Measurements from ENCODE around the gene SRCAP.
A peak's percentile ranks its signal among the peaks of the same experiment; 100 is the strongest.

SRCAP gene

DNA sequence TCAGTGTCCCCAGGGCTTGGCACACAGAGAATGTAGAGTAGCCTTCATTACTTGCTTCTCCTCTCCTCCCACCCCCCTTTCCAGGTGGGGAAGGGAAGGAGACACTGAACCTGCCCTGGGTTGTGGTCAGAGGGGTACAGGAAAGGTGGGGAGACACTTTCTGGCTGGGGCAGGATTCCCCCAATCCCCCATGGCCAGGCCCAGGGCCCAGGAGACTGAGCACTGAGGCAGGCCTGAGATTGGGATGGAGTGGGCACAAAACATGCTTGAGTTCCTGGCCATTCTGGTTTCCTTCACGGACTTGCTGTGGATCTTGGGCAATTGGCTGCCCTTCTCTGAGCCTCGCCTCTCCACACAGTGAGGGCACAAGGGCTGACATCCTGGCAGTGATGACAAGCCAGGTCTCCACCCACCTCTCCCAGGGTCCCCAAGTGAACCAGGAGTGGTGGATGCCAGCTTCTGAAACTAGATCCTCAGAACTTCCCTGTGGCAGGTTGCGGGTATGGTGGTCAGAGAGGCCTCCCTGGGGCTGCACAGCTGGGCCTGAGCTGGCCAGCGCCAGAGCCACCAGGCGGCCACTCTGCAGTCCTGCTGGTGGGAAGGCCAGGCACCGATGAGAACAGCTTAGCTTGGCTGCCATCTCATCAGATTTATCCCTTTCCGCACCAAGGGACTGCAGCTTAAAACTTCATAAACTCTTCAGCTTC lies 78.8 kb downstream of the SRCAP start:
- DNase-seq (ENCODE audit: low spot score): no peak

DNA sequence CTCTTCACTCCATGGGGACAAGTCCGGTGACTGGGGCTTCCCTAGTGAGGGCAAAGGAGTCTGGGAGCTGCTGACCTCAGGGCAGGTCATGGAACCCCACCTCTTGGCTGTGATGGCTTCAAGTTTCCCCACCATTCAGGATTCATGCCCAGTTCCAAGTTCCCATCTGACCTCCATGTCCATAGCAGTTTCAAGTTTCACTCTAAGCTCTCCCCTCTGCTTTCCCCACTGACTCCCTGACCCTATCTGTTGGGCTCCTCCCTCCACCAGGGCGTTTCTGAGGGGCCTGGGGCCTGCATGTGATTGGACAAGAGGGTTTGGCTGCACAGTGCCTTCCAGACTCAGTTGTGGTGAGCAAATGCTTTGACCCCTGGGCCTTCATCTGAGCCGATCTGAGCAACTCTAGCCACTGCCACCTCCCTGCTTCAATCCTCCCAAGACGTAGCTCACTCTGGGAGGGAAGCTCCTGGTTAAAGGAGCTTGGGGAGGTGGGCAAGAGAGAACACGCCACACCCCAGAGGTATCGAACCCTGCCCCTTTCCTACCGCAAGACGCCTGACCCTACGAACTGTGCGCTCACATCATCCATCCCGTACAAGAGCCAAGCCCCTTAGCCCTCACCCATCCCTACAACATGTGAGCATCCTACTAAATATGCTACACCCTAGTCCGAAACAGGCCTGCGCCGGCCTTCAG lies 79.7 kb downstream of the SRCAP start:
- no peak for DNase-seq (ENCODE audit: low spot score)

DNA sequence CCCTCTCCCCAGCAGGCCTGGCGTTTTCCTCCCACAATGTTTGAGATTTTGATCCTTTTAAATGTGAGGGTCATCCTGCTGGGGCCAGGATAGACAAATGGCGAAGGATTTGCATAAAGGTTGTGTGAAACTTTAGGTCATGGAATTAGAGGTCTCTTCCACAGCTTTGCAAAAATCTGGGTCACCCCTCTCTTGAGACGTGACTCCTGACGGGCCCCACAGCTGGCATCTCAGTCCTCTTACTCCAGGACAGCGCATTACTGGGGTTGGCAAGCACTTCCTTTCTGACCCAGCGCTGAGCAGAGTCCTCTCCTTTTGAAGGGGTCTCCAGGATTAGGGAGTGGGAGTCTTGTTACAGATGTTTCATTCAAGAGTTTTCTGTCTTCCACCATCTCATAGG lies 80.6 kb downstream of the SRCAP start:
- no peak for DNase-seq (ENCODE audit: low spot score)

DNA sequence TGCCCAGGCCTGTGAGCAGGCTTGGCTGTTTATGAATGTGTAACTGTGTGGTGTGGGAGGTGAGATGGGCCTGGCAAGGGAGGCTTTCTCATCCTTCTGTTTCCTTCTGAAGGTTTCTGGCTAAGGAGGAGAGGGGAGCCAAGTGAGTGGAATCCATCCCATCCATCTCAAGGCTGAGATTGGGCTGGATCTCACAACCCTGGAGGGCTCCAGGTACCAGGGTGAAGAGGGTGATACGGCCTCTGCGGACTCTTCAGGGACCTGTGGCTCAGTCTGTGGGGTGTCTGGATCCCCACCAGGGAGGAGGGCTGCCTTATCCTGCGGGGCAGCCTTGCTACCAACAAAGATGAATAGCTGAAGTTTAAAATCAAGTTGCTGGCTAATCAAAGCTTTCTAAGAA lies 81.0 kb downstream of the SRCAP start:
- DNase-seq (ENCODE audit: low spot score): no peak

DNA sequence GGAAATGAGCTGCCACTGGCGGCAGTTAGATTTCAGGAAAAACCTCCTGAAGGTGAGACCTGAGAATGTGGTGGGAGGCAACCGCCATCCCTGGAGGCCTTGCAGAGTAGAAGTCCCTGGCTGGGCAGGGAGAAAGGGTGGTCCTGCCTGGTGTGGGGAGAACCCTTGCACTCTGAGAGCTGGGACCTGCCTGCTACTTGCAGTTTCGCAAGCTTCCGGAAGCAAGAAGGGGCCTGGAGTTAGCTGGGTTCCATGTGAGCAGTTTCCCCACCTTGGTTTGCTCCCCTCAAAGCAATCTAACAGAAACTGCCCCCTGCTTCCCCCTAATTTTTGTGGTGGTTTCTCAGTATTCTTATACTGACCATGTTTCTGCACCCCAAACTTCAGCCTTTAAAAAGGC lies 81.6 kb downstream of the SRCAP start:
- DNase-seq (ENCODE audit: low spot score): no peak

DNA sequence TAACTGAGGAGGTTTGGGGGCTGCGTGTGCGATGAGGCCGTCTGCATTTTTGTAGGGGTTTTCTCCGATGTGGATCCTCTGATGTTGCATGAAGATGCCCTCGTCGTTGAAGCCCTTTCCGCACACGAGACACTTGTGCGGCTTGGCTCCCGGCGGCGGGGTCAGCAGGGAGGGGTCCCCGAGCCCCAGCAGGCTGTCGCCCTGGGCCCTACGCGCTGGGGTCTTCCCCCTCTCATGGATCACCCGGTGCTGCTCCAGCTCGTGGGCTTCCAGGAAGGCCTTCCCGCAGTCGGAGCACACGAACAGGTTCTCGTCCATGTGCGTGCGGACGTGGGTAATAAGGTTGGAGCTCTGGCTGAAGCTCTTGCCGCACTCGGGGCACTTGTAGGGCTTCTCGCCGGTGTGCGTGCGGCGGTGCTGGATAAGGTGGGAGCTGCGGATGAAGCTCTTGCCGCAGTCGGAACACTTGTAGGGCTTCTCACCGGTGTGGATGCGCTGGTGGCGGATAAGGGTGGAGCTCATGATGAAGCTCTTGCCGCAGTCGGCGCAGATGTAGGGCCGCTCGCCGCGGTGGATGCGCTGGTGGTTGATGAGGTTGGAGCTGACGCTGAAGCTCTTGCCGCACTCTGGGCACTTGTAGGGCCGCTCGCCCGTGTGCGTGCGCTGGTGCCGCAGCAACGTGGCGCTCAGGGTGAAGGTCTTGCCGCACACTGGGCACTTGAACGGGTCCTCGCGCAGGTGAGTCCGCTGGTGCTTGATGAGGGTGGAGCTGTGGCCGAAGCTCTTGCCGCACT lies 83.7 kb downstream of the SRCAP start:
- no peak for DNase-seq (ENCODE audit: low spot score)

DNA sequence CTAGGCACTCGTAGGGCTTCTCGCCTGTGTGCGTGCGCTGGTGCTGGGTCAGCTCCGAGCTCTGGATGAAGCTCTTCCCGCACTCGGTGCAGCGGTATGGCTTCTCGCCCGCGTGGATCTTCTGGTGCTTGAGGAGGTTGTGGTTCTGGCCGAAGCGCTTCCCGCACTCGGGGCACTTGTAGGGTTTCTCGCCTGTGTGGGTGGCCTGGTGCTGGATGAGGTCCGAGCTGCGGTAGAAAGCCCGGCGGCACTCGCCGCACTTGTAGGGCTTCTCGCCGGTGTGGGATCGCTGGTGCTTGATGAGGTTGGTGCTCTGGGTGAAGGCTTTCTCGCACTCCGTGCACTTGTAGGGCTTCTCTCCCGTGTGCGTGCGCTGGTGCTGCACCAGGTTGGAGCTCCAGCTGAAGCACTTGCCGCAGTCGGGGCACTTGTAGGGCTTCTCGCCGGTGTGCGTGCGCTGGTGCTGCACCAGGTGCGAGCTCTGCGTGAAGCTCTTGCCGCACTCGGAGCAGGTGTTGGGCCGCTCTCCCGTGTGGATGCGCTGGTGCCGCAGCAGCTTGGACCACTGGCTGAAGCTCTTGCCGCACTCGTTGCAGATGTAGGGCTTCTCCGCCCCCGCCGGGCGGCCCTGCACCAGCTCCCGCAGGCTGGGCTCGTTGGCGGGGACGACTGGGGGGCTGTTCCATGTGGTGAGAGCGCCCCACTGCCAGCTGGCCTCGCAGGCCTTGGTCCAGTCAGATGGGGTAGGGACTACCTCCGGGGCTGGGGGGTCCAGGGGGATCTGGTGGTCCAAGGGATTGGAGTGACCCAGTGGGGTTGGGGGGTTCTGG lies 84.5 kb downstream of the SRCAP start:
- DNase-seq (ENCODE audit: low spot score): no peak

DNA sequence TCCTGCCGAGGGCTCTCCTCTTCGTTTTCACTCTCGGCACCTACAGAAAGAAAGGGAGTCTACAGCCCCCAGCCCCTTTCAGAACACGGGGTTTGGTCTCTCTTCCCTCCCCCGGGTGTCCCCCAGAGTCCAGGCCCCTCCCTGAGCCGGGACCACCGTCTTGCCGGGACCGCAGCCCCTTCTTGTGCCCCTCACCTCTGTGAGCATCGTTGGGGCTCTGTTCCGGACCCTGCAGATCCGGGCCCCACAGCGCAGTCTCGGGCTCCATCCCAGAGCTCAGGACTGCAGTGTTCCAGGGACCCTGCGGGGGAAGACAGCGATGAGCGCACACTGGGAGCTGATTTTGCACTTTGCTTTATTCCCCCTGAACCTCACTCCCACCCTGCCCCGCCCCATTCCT lies 85.2 kb downstream of the SRCAP start:
- DNase-seq (ENCODE audit: low spot score): no peak

DNA sequence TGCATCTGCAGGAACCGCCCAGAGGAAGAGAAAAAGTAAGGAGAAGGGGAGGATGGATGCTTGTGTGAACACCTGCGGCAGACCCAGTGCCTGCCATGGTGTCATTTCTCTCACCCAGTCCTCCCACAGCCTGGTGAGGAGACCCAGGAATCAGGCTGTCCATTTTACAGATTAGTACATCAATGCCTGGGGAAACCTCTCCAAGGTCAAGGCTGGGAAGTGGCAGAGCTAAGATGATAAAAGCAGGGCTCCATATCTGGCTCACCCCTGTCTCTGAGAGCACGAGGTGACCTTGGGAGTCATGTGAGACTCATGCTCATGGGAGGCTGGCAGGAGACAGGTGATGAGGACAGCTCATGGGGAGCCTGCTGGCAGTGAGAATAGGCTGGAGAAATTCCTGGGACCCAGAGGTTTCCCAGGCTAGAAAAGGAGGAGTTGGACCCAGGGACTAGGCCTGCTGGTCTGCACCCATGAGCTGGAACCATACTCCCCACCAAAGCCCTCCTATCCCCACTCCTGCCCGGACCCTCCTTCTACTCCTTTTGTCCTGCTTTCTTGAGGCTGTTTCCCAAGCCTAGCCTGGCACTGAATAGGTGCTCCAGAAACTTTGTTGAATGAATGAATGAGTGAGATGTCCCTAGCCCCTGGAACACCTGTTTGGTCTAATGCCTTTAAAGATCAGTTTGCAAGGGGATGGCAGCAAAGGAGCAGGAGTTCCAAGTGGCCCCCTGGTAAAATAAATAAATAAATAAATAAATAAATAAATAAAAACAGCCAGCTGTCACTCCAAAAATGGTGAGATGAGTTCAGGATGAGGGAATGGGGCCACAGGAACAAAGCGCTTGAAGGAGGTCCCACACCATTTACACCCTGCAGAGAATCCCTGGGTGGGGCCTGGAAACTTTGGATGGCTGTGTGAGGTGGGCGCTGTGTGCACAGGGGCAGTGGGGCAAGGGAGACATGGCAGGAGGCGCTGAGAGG lies 86.4 kb downstream of the SRCAP start:
- no peak for DNase-seq (ENCODE audit: low spot score)

DNA sequence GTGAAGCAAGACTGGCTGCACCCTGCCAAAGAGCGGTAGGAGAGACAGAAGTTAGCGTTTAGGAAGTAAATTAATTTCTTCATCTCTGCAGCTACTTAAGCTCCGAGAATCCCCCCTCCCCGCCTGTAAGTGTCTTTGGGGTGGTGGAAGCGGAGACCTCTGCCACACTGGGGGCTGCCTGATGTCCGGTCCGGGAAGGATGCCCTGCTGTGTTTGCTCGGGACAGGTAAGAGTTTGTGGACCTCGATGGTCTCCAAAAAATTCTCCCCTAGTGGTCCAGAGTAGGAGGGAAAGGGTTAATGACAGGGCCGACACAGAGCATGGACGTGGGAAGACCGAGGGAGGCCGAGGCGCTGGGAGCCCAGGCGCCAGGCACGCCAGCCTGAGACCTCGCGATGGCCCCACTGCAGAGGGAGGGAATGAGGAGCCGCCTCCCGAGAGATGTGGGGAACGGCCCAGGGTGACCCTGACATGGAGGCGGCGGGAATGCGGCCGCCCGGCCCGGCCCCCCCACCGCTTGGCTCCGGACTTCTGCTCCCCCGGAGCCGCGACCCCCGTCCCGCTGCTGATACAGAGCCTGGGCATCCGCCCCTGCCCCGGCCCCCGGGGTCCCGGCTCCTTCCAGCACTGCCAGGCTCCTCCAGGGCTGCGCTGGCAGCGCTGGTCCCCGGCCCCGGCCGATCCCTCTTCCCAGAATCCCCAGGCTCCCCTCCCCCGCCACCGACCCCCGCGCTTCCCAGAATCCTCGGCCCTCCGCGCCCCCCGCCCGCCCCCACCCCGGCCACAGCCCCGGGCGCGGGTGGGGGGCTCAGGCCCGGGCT lies 87.4 kb downstream of the SRCAP start:
- peak; percentile 48 for DNase-seq (ENCODE audit: low spot score)

DNA sequence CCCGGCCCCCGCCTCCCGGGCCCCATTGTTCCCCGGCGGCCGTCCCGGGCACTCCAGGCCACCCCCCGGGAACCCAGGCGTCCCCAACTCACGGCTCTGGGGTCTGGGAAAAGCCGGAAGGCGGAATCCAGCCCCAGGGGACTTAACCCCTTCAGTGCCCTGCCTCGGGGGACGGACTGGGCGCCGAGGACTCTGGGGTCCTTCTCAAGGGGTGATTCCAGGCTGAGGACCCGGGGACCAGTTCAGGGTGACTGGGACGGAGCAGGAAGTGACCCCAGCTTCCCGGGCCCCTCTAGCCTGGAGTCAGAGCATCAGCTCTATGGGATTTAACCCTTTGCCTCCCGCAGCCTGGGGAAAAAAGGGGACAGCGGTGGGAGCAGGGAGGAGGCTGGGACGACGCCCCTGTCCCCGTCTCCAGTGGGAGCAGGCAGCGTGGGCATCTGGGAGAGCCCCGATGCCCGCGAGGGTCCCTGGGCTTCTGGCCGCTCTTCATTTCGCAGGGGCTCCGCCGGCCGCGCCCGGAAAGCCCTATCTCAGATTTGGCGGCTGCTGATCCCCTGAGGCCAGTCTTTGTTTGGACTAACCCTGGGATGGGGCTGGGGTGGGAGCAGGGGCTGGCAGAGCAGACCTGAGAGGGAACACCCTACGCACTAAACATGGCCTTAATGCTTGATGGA lies 88.1 kb downstream of the SRCAP start, which contains the start of gene ZNF629:
TSS of gene ZNF629 (minus strand) at position 270 of the 677 bp plus-strand sequence. CDS start 2,723 bp downstream, outside the sequence.
- DNase-seq (ENCODE audit: low spot score): peak; percentile 54

DNA sequence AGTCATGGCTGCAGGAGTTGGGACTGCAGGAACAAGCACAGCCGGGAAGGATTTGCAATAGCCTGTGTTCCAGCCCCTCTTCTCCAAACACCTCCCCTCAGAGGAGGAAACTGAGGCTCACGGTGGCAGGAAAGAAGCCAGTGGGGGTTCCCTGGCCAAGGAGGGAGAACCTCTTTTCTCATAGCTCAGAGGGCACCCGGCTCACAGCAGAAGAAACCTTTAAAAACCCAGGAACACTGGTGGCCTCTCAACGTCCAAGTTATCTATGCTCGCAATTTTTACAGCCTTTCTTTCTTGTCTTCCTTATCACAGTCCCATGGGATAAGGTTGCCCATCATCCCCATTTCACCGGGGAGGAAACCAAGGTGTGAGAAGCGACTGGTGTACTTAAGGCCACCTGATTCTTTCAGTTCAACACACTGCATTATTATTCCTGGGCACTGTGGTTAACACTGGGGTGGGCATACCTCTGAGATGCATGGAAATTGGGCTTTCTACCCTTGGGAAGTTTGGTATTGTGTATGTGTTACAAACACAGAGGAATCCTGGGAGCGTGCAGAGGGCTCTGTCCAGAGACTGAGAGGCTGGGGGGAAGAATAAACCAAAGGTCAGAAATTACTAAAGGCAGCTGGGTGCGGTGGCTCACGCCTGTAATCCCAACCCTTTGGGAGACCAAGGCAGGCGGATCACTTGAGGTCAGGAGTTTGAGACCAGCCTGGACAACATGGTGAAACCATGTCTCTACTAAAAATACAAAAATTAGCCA lies 88.8 kb downstream of the SRCAP start:
- DNase-seq (ENCODE audit: low spot score): no peak

Measured in COLO829 (cell line).